Heart left ventricle (tissue), 16 donors: ENCODE measurements around the gene CRYBG2. TPM values are rescaled to one million over a fixed set of nuclear protein-coding genes. Genes with fewer than 3 reads are reported as not detected.

Experiments
- ATAC-seq, 4 donors: fragments of 200-7000 bp; cut with Tn5 transposase; one replicate each; pipeline ENCODE4 v1.9.1; 2020 to 2022; ENCODE audit warnings: moderate library complexity in 4 of 4, mild to moderate bottlenecking in 3 of 4, moderate number of reproducible peaks in 1 of 4
- DNase-seq, 5 donors: peaks; one replicate each; pipeline ENCODE4 v3.0.0-alpha.2; 2020
- H3K27ac ChIP-seq, 12 donors: fragments of 200-600 bp; sonication (generic) in 4 of 12; one replicate each; pipeline versions ENCODE4 v1.5.0 to v1.8.0; 2016 to 2022; ENCODE audit warnings: mild to moderate bottlenecking in 2 of 12
- H3K27me3 ChIP-seq, 9 donors: fragments of 200-600 bp; sonication (generic) in 2 of 9; one replicate each; pipeline versions ENCODE4 v1.5.1 to v1.8.0; 2016 to 2022; ENCODE audit warnings: mild to moderate bottlenecking in 3 of 9
- H3K36me3 ChIP-seq, 9 donors: fragments of 200-600 bp; sonication (generic) in 2 of 9; one replicate each; pipeline versions ENCODE4 v1.5.0 to v1.8.0; 2018 to 2022; ENCODE audit warnings: mild to moderate bottlenecking in 2 of 9
- H3K4me1 ChIP-seq, 12 donors: fragments of 200-600 bp; sonication (generic) in 4 of 12; one replicate each; pipeline versions ENCODE4 v1.5.0 to v1.8.0; 2016 to 2022; ENCODE audit warnings: mild to moderate bottlenecking in 3 of 12
- H3K4me3 ChIP-seq, 12 donors: fragments of 200-600 bp; sonication (generic) in 4 of 12; one replicate each; pipeline versions ENCODE4 v1.5.0 to v1.8.0; 2017 to 2022; ENCODE audit warnings: mild to moderate bottlenecking in 9 of 12, moderate library complexity in 4 of 12
- H3K9me3 ChIP-seq, 12 donors: fragments of 200-600 bp; sonication (generic) in 4 of 12; one replicate each; pipeline versions ENCODE4 v1.5.0 to v1.8.0; 2016 to 2022; ENCODE audit warnings: mild to moderate bottlenecking in 1 of 12
- CTCF ChIP-seq, 12 donors: fragments of 200-600 bp; sonication (generic) in 4 of 12; IDR thresholded peaks; one replicate each; pipeline versions ENCODE4 v1.5.0 to v1.8.0; 2018 to 2022; ENCODE audit warnings: antibody characterized with exemption in 12 of 12, mild to moderate bottlenecking in 5 of 12
- POLR2A ChIP-seq, 2 donors: fragments of 450-650 bp; IDR thresholded peaks; one replicate each; pipeline ENCODE4 v1.6.1; 2017; ENCODE audit warnings: antibody characterized with exemption in 2 of 2, mild to moderate bottlenecking in 2 of 2, moderate library complexity in 2 of 2
- WGBS, 4 donors: extraction: QIAGEN DNeasy Blood & Tissue Kit in 2 of 4; methylation state at CpG; one replicate each; pipeline versions ENCODE4 v1.1.5 to v1.1.7; 2013 to 2018; 5-methylcytosine and 5-hydroxymethylcytosine counted together
- intact Hi-C, 10 donors: fragments of 100-400 bp; cut with DNase I; formaldehyde crosslinking; loops; one replicate each; pipeline versions ENCODE4 v1.11.1 to v1.14.2; 2022
- polyA plus RNA-seq, 2 donors: library from polyadenylated mRNA; stranded (reverse); fragments of 200-250 nt; gene quantifications; one replicate each; pipeline ENCODE4 v1.2.3, GENCODE V29; 2013
- total RNA-seq, 9 donors: library from RNA; depleted of rRNA in 2 of 9; stranded (reverse); fragments of >200 nt in 2 of 9; fragmentation: NEBNext Ultra II Directional in 3 of 9; extraction: Animal tissue kit (Norgen Biotek cat#: 25700) in 3 of 9; gene quantifications; one replicate each; pipeline versions ENCODE4 v1.1.0 to v1.2.4, GENCODE V29; 2016 to 2023
- donor health status: ischemic (EF 13 %, LVEDD 7.1; RV severe dilation, severe dysfunction).
- donor health status: healthy with polysubstance abuse.
- donor health status: DM: no; HTN: yes; CAD: no.
- donor health status: DM: no; HTN: no; CAD: no.
- donor health status: ischemic (EF 25% LVEDD 6.9; RV normal size, moderate dysfunction).
- donor health status: ischemic (EF 25% LVEDD 5.7; RV mildly dilated, moderate dysfunction).
- donor health status: healthy.
- donor health status: DM: yes; HTN: yes; CAD: no.
- donor health status: ischemic (EF 35%, LVEDD 5.7; RV mildly dilated, moderate dysfunction).
- donor health status: nonischemic (EF 11% LVEDD 7.7; RV severe dilation, severe dysfunction).
- donor health status: DM: yes; HTN: yes; CAD: no.
- donor health status: PGD.
- donor health status: ischemic (EF 29% LVEDD 5.4; RV normal size, mild dysfunction).
- donor health status: nonischemic (EF 23%, LVEDD 6.1; RV moderate dilation, normal function).

The CRYBG2 gene
- total and polyA plus RNA-seq, 11 donors = 0.25 to 0.45 TPM; not detected in 9

GRCh38 chr1:26358411-26359384, 4.8 kb upstream of the CRYBG2 start:
- H3K4me3 ChIP-seq = no peak overlapping the region
- peaks cover 17 to 82% (median 31%) of the 10 kb centered on the region in 9 donors for H3K27me3 ChIP-seq
- TF ChIP-seq POLR2A (IDR thresholded peaks at IDR 0.05) (no peak), CTCF (IDR thresholded peaks at IDR 0.05) (no peak)
- no peaks in the 10 kb centered on the region for H3K36me3 ChIP-seq
- WGBS, 4 donors = 53 to 63% (median 56%) methylated on average over 15 of the region's 15 CpGs
- ATAC-seq = no peak
- peaks cover 0 to 14% (median 8%) of the 10 kb centered on the region in 12 donors for H3K4me1 ChIP-seq
- no peaks in the 10 kb centered on the region for H3K9me3 ChIP-seq
- no peak for DNase-seq
- no peak overlapping the region for H3K27ac ChIP-seq
- intact Hi-C loops = no loop called here

- Histone ChIP-seq H3K27me3 (peaks cover 17 to 71% (median 31%) of the 10 kb centered on the region in 9 donors), H3K9me3 (no peaks in the 10 kb centered on the region), H3K4me1 (peaks cover 0 to 12% (median 8%) of the 10 kb centered on the region in 12 donors), H3K27ac (no peak overlapping the region), H3K36me3 (no peaks in the 10 kb centered on the region), H3K4me3 (no peak overlapping the region)
- DNase-seq (no peak), ATAC-seq (no peak)
- 54 to 76% (median 73%) methylated on average over 5 to 10 of the region's 10 CpGs for WGBS, 4 donors
- intact Hi-C loops = no loop called here
- TF ChIP-seq POLR2A (IDR thresholded peaks at IDR 0.05) (no peak), CTCF (IDR thresholded peaks at IDR 0.05) (no peak)
Observed at GRCh38 chr1:26357121-26357602, 3.2 kb upstream of the CRYBG2 start.

GRCh38 chr1:26356106-26356505, 2.2 kb upstream of the CRYBG2 start:
- ATAC-seq (no peak), DNase-seq (no peak)
- 64 to 82% (median 79%) methylated on average over 4 to 5 of the region's 5 CpGs for WGBS, 4 donors
- Histone ChIP-seq H3K4me3 (no peak overlapping the region), H3K27me3 (peaks cover 13 to 61% (median 22%) of the 10 kb centered on the region in 9 donors), H3K4me1 (peaks cover 0 to 12% (median 9%) of the 10 kb centered on the region in 12 donors), H3K27ac (no peak overlapping the region), H3K36me3 (no peaks in the 10 kb centered on the region), H3K9me3 (no peaks in the 10 kb centered on the region)
- TF ChIP-seq POLR2A (IDR thresholded peaks at IDR 0.05) (no peak), CTCF (IDR thresholded peaks at IDR 0.05) (no peak)
- intact Hi-C loops = no loop called here

- Histone ChIP-seq H3K9me3 (no peaks in the 10 kb centered on the region), H3K36me3 (no peaks in the 10 kb centered on the region), H3K4me1 (peaks cover 0 to 7% (median under 1%) of the 10 kb centered on the region in 12 donors), H3K4me3 (no peak overlapping the region), H3K27ac (no peak overlapping the region), H3K27me3 (peaks cover 2 to 49% (median 11%) of the 10 kb centered on the region in 9 donors)
- DNase-seq = no peak
- TF ChIP-seq POLR2A (IDR thresholded peaks at IDR 0.05) (no peak), CTCF (IDR thresholded peaks at IDR 0.05) (no peak)
- WGBS, 4 donors = 91 to 96% (median 93%) methylated on average over 9 of the region's 9 CpGs
- no peak for ATAC-seq
- intact Hi-C loops = no loop called here
Observed at GRCh38 chr1:26354972-26355371, 1.0 kb upstream of the CRYBG2 start.
